ENCODE results near the gene ATP10B. TPM values are rescaled to one million over a fixed set of nuclear protein-coding genes. Genes with fewer than 3 reads are reported as not detected.

ATP10B gene
- total and polyA plus RNA-seq, 10 of the 15 experiments (the other 5 are each of a cell fraction or from before 2014, with no cell fraction given), result not detected

GRCh38 chr5:160685695-160686094, 166.3 kb downstream of the ATP10B start:
- Histone ChIP-seq H3K27me3 (replicated peaks in 1 of 2; ENCODE audit: control insufficient read depth in 2 of 2, insufficient read depth in 2 of 2, low read length in 1 of 2) (no peaks in the 10 kb centered on the region; a peak in 1 of 4 replicates), H3K27ac (ENCODE audit: control insufficient read depth, insufficient read depth) (no peak overlapping the region), H4K20me1 (ENCODE audit: control insufficient read depth, insufficient read depth) (no peaks in the 10 kb centered on the region), H3K4me2 (ENCODE audit: control insufficient read depth, insufficient read depth) (no peak overlapping the region), H3K9ac (ENCODE audit: control insufficient read depth, insufficient read depth, low read length) (no peak overlapping the region), H3K79me2 (ENCODE audit: control insufficient read depth, insufficient read depth, low read length) (no peaks in the 10 kb centered on the region), H2AFZ (ENCODE audit: control insufficient read depth, low read depth, low read length) (no peak overlapping the region), H3K9me3 (replicated peaks; ENCODE audit: control insufficient read depth, insufficient read depth, low read length) (no peaks in the 10 kb centered on the region), H3K4me3 (no peak overlapping the region), H3K4me1 (ENCODE audit: control insufficient read depth, insufficient read depth, low read length) (no peaks in the 10 kb centered on the region), H3K36me3 (ENCODE audit: control insufficient read depth in 2 of 2, insufficient read depth in 2 of 2, low read length in 1 of 2) (no peaks in the 10 kb centered on the region)
- ChIA-PET POLR2A (no interaction called here), CTCF (interaction anchor here (0.8 to 0.9 kb wide), 2 partner anchors 9 to 181 kb away, joined by 3 read pairs; no protein-coding TSS in a partner anchor), SMC1A (ENCODE audit: uncharacterized antibody, unreplicated experiment) (no interaction called here), RAD21 (ENCODE audit: unreplicated experiment) (no interaction called here)
- TF ChIP-seq DPF2 (IDR thresholded peaks at IDR 0.05) (no peak), CTCF (IDR thresholded peaks at IDR 0.05 in 2 of 3, conservative IDR thresholded peaks at IDR 0.05 in 1 of 3; ENCODE audit: control insufficient read depth in 2 of 3, extremely low read depth in 1 of 3, insufficient read depth in 1 of 3, low read depth in 3 of 3, low read length in 3 of 3) (peak; percentile 47 to 70 (median 50)), CHD1 (IDR thresholded peaks at IDR 0.05; ENCODE audit: low read depth, low read length) (no peak), RAD21 (IDR thresholded peaks at IDR 0.05; ENCODE audit: insufficient read depth, low read depth, low read length) (peak; percentile 64), FOXK2 (IDR thresholded peaks at IDR 0.05) (no peak), IKZF1 (conservative IDR thresholded peaks at IDR 0.05) (no peak), SMC3 (IDR thresholded peaks at IDR 0.05; ENCODE audit: borderline replicate concordance, low read length) (peak; percentile 58; the same call in 1 of the 2 replicates), SMAD1 (IDR thresholded peaks at IDR 0.05; ENCODE audit: low read depth, partially characterized antibody) (no peak), SMARCA5 (IDR thresholded peaks at IDR 0.05) (no peak), POU2F2 (IDR thresholded peaks at IDR 0.05; ENCODE audit: borderline replicate concordance, low read depth, low read length) (no peak), NFXL1 (IDR thresholded peaks at IDR 0.05; ENCODE audit: borderline replicate concordance) (no peak)
- BruUV-seq (replicated peaks), result no TSS peak
- FAIRE-seq (no peak), ATAC-seq (peak; percentile 89), DNase-seq (ENCODE audit: low read depth, low spot score) (peak; percentile 13)
- intact Hi-C loops (cut with micrococcal nuclease; ENCODE audit: unreplicated experiment) (loop anchor here (2.0 to 5.0 kb wide), 2 partner anchors 101 to 857 kb away; no protein-coding TSS in a partner anchor), in situ Hi-C loops (cut with MboI) (loop anchor here (5.0 kb wide), 1 partner anchor 52 kb away; no protein-coding TSS in a partner anchor)
- 8% methylated on average over 6 of the region's 6 CpGs for WGBS (ENCODE audit: insufficient coverage, insufficient replicate concordance, low lambda C conversion rate, missing lambda C conversion rate)

All from GM12878 (cell line).